Effector memory CD4-positive, alpha-beta T cell (primary cell): ENCODE data around the gene STAB1.

Experiments
- DNase-seq, 3 donors: peaks; one replicate each; pipeline ENCODE4 v3.0.0-alpha.2; 2020
- H3K27ac ChIP-seq: 2 replicates; pipeline ENCODE4 v1.7.0; 2013; ENCODE audit warnings: mild to moderate bottlenecking, low read length, moderate library complexity; ENCODE audit not compliant: insufficient read depth, poor library complexity, severe bottlenecking
- H3K27me3 ChIP-seq: replicated peaks from 2 replicates; pipeline ENCODE4 v1.7.0; 2013; ENCODE audit warnings: mild to moderate bottlenecking, low read length; ENCODE audit not compliant: insufficient read depth, control insufficient read depth, poor library complexity, severe bottlenecking
- H3K36me3 ChIP-seq: 2 replicates; pipeline ENCODE4 v1.7.0; 2013; ENCODE audit warnings: mild to moderate bottlenecking, low read length, moderate library complexity; ENCODE audit not compliant: control insufficient read depth, insufficient read depth
- H3K4me1 ChIP-seq: 2 replicates; pipeline ENCODE4 v1.7.0; 2013; ENCODE audit warnings: low read length, mild to moderate bottlenecking; ENCODE audit not compliant: control insufficient read depth, insufficient read depth, poor library complexity, severe bottlenecking
- H3K4me3 ChIP-seq: 2 replicates; pipeline ENCODE4 v1.7.0; 2013; ENCODE audit warnings: low read length, low read depth, mild to moderate bottlenecking; ENCODE audit not compliant: insufficient read depth, poor library complexity, severe bottlenecking
- H3K9me3 ChIP-seq: 2 replicates; pipeline ENCODE4 v1.7.0; 2013; ENCODE audit warnings: mild to moderate bottlenecking, low read length, moderate library complexity; ENCODE audit not compliant: control insufficient read depth
- total RNA-seq, 3 donors: gene quantifications; one replicate each; lab custom pipeline; 2026; lab: John Stamatoyannopoulos, UW

The STAB1 gene
- 0.52 to 7.6 (median 0.87) reads per million in 3 donors for total RNA-seq

GRCh38 chr3:52494886-52495495, at the start of gene STAB1:
TSS of gene STAB1 (plus strand) at chr3:52495338. CDS start at chr3:52495414, 76 bp downstream.
- Histone ChIP-seq H3K36me3 (peaks cover 33% of the 10 kb centered on the region), H3K4me3 (no peak within 1 kb of the TSS), H3K4me1 (no peaks in the 10 kb centered on the region), H3K27ac (no peak within 1 kb of the TSS), H3K27me3 (no peaks in the 10 kb centered on the region), H3K9me3 (no peaks in the 10 kb centered on the region)
- DNase-seq, result no peak

DNA sequence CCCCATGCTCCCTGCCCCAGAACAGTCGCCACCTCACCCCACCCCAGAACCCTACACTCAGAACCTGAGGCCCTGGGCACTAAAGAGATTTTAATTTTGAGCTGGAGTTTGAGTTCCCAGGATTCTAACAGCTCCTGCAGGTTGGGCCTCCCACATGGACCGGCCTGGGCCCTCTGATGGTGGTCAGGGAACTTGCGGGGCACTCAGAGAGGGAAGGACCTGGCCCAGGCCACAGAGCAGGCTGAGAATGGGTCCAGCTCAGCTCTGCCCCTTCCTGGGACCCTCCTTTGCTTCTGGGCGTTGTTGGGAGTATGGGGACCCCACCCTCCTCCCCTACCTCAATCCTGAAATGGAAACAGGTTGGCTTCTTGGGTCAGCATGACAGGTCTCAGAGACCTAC, 49.1 kb upstream of the STAB1 start:
- Histone ChIP-seq H3K27ac (no peak overlapping the region), H3K4me3 (no peak overlapping the region)
- no peak for DNase-seq

DNA sequence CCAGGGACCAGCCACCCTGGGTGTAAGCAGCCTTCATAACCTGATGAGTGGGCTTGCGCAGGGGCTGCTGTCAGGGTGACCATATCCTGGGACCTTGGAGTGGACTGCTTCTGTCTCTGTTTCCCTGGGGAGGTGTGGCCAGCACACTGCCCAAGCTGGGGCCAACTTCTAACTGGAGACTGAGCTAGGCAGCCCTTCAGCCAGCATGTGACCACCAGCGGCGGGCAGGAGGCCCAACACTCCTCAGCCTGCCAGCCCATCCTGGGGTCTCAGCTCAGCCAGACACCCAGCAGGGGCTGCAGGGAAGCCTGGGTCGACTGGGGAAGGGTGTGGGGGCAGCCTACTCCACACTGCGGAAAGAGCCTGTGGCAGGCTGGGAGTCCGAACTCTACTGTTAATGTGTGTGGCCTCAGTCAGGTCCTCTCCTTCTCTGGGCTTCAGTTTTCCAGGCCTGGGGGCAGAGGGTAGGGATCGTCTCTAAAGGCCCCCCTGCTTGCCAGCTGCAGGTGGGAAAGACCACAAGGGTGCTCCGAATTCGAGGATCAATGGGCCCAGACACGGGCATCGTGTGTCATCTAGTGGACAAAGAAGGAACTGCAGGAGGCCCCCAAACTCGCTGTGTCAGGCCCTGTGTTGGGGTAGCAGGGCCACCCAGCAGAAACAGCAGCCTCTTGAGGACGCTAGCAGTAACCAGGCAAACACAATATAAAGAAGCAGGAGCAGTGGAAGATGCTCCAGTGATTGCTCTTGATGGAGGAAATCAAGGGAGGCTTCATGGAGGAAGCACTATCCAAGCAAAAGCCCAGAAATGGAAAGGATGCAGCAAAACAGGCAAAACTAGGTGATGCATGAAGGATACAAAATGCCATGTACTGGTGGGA, 48.3 kb upstream of the STAB1 start:
- no peaks in the 10 kb centered on the region for H3K27me3 ChIP-seq
- no peak overlapping the region for H3K4me3 ChIP-seq
- DNase-seq, result peak; percentile 46 to 57 (median 48)
- H3K4me1 ChIP-seq, result peaks cover 3% of the 10 kb centered on the region
- H3K36me3 ChIP-seq, result no peaks in the 10 kb centered on the region
- H3K27ac ChIP-seq, result no peak overlapping the region
- no peaks in the 10 kb centered on the region for H3K9me3 ChIP-seq

More for the DNA sequence above, 49.1 kb upstream of the STAB1 start:
- Histone ChIP-seq H3K4me1 (peaks cover 3% of the 10 kb centered on the region), H3K27me3 (no peaks in the 10 kb centered on the region), H3K36me3 (no peaks in the 10 kb centered on the region), H3K9me3 (no peaks in the 10 kb centered on the region)

DNA sequence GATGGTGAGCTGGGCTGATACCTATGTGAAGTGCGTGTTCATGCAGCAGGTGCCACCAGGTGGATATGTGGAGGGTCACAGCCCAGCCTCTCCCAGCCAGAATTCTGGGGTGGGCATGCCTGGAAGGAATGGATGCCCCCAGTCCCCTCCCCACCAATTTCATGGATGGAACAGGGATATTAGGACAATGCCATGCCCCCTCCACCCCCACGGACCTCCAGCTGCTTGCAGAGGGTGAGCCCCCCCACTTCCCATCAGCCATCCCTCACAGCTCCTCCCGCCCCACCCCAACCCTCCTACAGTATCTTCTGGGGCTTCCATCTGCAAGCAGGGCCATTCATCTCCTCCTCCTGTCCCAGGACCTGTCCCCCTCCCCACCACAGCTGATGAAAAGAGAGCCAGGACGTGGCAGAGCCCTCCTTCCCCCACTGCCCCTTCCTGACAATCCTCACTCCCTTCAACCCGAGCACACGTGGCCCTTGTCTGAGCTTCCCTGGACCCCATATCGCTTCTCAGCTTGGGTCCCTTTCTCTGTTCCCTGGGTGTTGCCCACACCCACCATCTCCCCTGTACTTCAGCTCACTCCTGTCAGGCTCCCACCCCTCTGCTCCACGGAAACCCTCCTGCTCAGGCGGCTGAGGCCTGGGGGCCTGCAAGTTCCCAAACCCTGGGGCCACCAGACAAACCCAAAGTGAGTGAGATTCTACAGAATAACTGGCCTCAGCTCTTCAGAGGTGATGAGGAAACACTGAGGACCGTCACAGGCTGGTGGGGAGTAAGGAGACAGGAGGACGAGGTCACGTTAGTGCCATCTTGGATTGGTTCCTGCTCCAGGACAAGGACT, 47.4 kb upstream of the STAB1 start:
- Histone ChIP-seq H3K9me3 (no peaks in the 10 kb centered on the region), H3K4me3 (no peak overlapping the region), H3K27ac (no peak overlapping the region), H3K27me3 (no peaks in the 10 kb centered on the region), H3K36me3 (no peaks in the 10 kb centered on the region), H3K4me1 (peaks cover 3% of the 10 kb centered on the region)
- DNase-seq, result no peak

DNA sequence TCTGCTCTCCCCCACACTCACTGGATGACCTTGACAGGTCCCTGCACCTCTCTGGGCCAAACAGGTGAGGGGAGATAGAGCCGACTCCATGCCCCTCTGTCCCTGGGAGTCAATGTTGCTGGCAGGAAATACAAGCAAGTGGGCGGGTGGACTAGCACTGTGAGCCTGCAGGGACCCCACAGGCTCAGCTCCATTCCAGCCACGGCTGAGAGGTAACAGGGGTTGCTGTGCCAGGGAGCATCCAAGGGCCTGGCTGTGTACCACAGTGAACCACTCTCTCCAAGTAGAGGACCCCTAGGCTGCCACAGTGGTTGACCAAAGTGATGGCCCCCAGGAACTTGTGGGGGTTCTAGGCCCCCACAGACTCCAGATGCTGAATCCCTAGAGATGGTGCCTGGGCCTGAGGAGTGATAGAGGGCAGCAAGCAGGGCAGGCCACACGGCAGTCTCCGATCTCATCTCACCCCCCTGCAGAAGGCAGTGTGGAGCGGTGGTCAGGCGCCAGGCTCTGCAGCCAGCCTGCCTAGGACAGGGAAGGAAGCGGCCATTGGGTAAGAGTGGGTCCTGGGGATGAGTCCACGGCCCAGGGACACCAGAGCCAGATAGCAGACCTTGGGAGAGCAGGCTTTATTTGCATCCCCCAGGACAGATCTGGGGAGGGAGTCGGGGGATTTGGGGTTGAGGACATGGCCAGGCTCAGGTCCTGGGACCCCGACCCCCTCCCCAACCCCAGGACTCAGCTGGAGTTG, 44.5 kb upstream of the STAB1 start:
- Histone ChIP-seq H3K4me3 (no peak overlapping the region), H3K36me3 (no peaks in the 10 kb centered on the region), H3K27ac (no peak overlapping the region), H3K4me1 (peaks cover 16% of the 10 kb centered on the region), H3K27me3 (no peaks in the 10 kb centered on the region), H3K9me3 (no peaks in the 10 kb centered on the region)
- DNase-seq, result no peak

GRCh38 chr3:52451237-52452083, 43.7 kb upstream of the STAB1 start:
- Histone ChIP-seq H3K9me3 (no peaks in the 10 kb centered on the region), H3K27me3 (no peaks in the 10 kb centered on the region), H3K4me1 (peaks cover 22% of the 10 kb centered on the region), H3K36me3 (no peaks in the 10 kb centered on the region), H3K27ac (no peak overlapping the region), H3K4me3 (no peak overlapping the region)
- no peak for DNase-seq

DNA sequence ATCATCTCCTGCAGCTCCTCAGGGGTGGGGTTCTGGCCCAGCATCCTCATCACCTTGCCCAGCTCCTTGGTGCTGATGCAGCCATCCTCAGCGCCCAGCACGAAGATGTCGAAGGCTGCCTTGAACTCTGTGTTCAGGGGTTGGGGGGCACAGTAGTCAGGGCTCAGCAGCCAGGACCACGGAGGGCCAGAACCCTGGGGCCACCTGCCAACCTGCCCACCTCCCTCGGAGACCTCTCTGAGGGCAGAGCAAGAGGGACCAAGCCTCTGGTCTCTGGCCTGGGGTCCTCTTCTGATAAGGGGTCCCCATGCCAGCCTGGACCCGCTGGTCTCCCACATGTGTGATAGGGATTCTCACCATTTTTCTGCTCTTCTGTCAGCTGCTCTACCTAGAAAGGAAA, 43.0 kb upstream of the STAB1 start:
- Histone ChIP-seq H3K27me3 (no peaks in the 10 kb centered on the region), H3K27ac (no peak overlapping the region), H3K4me3 (no peak overlapping the region), H3K9me3 (no peaks in the 10 kb centered on the region), H3K36me3 (no peaks in the 10 kb centered on the region), H3K4me1 (peaks cover 27% of the 10 kb centered on the region)
- no peak for DNase-seq

- Histone ChIP-seq H3K4me3 (no peak overlapping the region), H3K4me1 (peaks cover 27% of the 10 kb centered on the region), H3K36me3 (peaks cover 4% of the 10 kb centered on the region), H3K27ac (no peak overlapping the region), H3K9me3 (no peaks in the 10 kb centered on the region), H3K27me3 (no peaks in the 10 kb centered on the region)
- DNase-seq, result no peak
Observed at GRCh38 chr3:52452570-52453221, 42.4 kb upstream of the STAB1 start.
